Ishikawa (cell line): Measurements from ENCODE around the gene EML4.

Source experiments
- CREB1 ChIP-seq: IDR thresholded peaks from 2 replicates; pipeline ENCODE4 v1.6.1; 2012; ENCODE audit warnings: low read depth
- EP300 ChIP-seq: IDR thresholded peaks from 2 replicates; pipeline ENCODE4 v1.6.1; 2012; ENCODE audit warnings: borderline replicate concordance
- MAX ChIP-seq: IDR thresholded peaks from 2 replicates; pipeline ENCODE4 v1.6.1; 2012
- NFIC ChIP-seq: IDR thresholded peaks from 2 replicates; pipeline ENCODE4 v1.6.1; 2012
- RAD21 ChIP-seq: IDR thresholded peaks from 2 replicates; pipeline ENCODE4 v1.6.1; 2012; ENCODE audit warnings: low read depth
- REST ChIP-seq: IDR thresholded peaks from 2 replicates; pipeline ENCODE4 v1.6.1; 2012; ENCODE audit warnings: low read depth, mild to moderate bottlenecking
- TAF1 ChIP-seq: IDR thresholded peaks from 2 replicates; pipeline ENCODE4 v1.6.1; 2012; ENCODE audit warnings: low read depth, mild to moderate bottlenecking
- TEAD4 ChIP-seq: IDR thresholded peaks from 2 replicates; pipeline ENCODE4 v1.6.1; 2012

GRCh38 chr2:42274863-42275262 lies 105.7 kb downstream of the EML4 start:
- TF ChIP-seq TAF1: no peak
- no peak for TF ChIP-seq RAD21
- TF ChIP-seq CREB1: no peak
- no peak for TF ChIP-seq TEAD4
- no peak for TF ChIP-seq NFIC
- no peak for TF ChIP-seq MAX
- TF ChIP-seq EP300: no peak
- TF ChIP-seq REST: no peak
